ENCODE measurements around the gene LLGL1.

The LLGL1 gene

GRCh38 chr17:18254888-18255649 lies 29.6 kb downstream of the LLGL1 start:
- H3K4me3 ChIP-seq (ENCODE audit: control insufficient read depth in 1 of 7, extremely low read depth in 1 of 7, insufficient read depth in 4 of 7, low read depth in 2 of 7, low read length in 6 of 7), result no peak overlapping the region
- H3K27me3 ChIP-seq (replicated peaks in 2 of 5; ENCODE audit: control insufficient read depth in 4 of 5, insufficient read depth in 5 of 5, low read length in 4 of 5), result no peaks in the 10 kb centered on the region
- H3K36me3 ChIP-seq (ENCODE audit: control insufficient read depth in 4 of 4, insufficient read depth in 4 of 4, low read length in 3 of 4), result peaks cover 3 to 67% (median 56%) of the 10 kb centered on the region in 4 experiments
- no peak for DNase-seq
- H3K27ac ChIP-seq (ENCODE audit: insufficient read depth in 1 of 2, low read depth in 1 of 2, low read length in 2 of 2, poor library complexity in 1 of 2, severe bottlenecking in 2 of 2), result no peak overlapping the region
- ChIA-PET POLR2A (no interaction called here), CTCF (interaction anchor here (1.2 to 1.4 kb wide), 2 partner anchors 12 to 62 kb away, joined by 3 read pairs; no protein-coding TSS in a partner anchor)
- WGBS (ENCODE audit: insufficient coverage), result 100% methylated on average over 7 of the region's 8 CpGs
- peaks cover 3 to 24% (median 20%) of the 10 kb centered on the region in 4 experiments for H3K4me1 ChIP-seq (ENCODE audit: control extremely low read depth in 1 of 4, control insufficient read depth in 4 of 4, insufficient read depth in 4 of 4, low read length in 3 of 4)
- H3K9me3 ChIP-seq (ENCODE audit: control extremely low read depth in 1 of 5, control insufficient read depth in 4 of 5, insufficient read depth in 2 of 5, low read depth in 1 of 5, low read length in 4 of 5), result no peaks in the 10 kb centered on the region

- Histone ChIP-seq H3K9me3 (ENCODE audit: control extremely low read depth in 1 of 5, control insufficient read depth in 4 of 5, insufficient read depth in 2 of 5, low read depth in 1 of 5, low read length in 4 of 5) (no peaks in the 10 kb centered on the region), H3K27me3 (replicated peaks in 2 of 5; ENCODE audit: control insufficient read depth in 4 of 5, insufficient read depth in 5 of 5, low read length in 4 of 5) (no peaks in the 10 kb centered on the region), H3K4me1 (ENCODE audit: control extremely low read depth in 1 of 4, control insufficient read depth in 4 of 4, insufficient read depth in 4 of 4, low read length in 3 of 4) (peaks cover 3 to 32% (median 30%) of the 10 kb centered on the region in 4 experiments), H3K27ac (ENCODE audit: insufficient read depth in 1 of 2, low read depth in 1 of 2, low read length in 2 of 2, poor library complexity in 1 of 2, severe bottlenecking in 2 of 2) (no peak overlapping the region), H3K4me3 (ENCODE audit: control insufficient read depth in 1 of 7, extremely low read depth in 1 of 7, insufficient read depth in 4 of 7, low read depth in 2 of 7, low read length in 6 of 7) (no peak overlapping the region), H3K36me3 (ENCODE audit: control insufficient read depth in 4 of 4, insufficient read depth in 4 of 4, low read length in 3 of 4) (peaks cover 3 to 54% (median 46%) of the 10 kb centered on the region in 4 experiments)
- DNase-seq, result no peak
- POLR2A ChIA-PET, result no interaction called here
- CTCF ChIA-PET, result interaction anchor here (0.8 to 1.4 kb wide), 3 partner anchors 8 to 64 kb away, joined by 3 read pairs; no protein-coding TSS in a partner anchor
- 93% methylated on average over 8 of the region's 11 CpGs for WGBS (ENCODE audit: insufficient coverage)
Measured at GRCh38 chr17:18256351-18256750, 30.9 kb downstream of the LLGL1 start.

- 100% methylated on average over 6 of the region's 7 CpGs for WGBS (ENCODE audit: insufficient coverage)
- ChIA-PET CTCF (interaction anchor here (1.3 to 1.4 kb wide), 2 partner anchors 8 to 14 kb away, joined by 3 read pairs; no protein-coding TSS in a partner anchor), POLR2A (no interaction called here)
- H3K9me3 ChIP-seq (ENCODE audit: control extremely low read depth in 1 of 5, control insufficient read depth in 4 of 5, insufficient read depth in 2 of 5, low read depth in 1 of 5, low read length in 4 of 5), result no peaks in the 10 kb centered on the region
- no peak for DNase-seq
- H3K4me3 ChIP-seq (ENCODE audit: control insufficient read depth in 1 of 7, extremely low read depth in 1 of 7, insufficient read depth in 4 of 7, low read depth in 2 of 7, low read length in 6 of 7), result peak overlapping the region in 3 of 7 experiments; percentile 85 to 87 (median 86)
- peaks cover 3 to 50% (median 44%) of the 10 kb centered on the region in 4 experiments for H3K36me3 ChIP-seq (ENCODE audit: control insufficient read depth in 4 of 4, insufficient read depth in 4 of 4, low read length in 3 of 4)
- H3K27me3 ChIP-seq (replicated peaks in 2 of 5; ENCODE audit: control insufficient read depth in 4 of 5, insufficient read depth in 5 of 5, low read length in 4 of 5), result no peaks in the 10 kb centered on the region
- H3K27ac ChIP-seq (ENCODE audit: insufficient read depth in 1 of 2, low read depth in 1 of 2, low read length in 2 of 2, poor library complexity in 1 of 2, severe bottlenecking in 2 of 2), result peak overlapping the region in 1 of 2 experiments; percentile 55
- peaks cover 3 to 36% (median 34%) of the 10 kb centered on the region in 4 experiments for H3K4me1 ChIP-seq (ENCODE audit: control extremely low read depth in 1 of 4, control insufficient read depth in 4 of 4, insufficient read depth in 4 of 4, low read length in 3 of 4)
Measured at GRCh38 chr17:18256776-18257175, 31.3 kb downstream of the LLGL1 start.

- H3K4me3 ChIP-seq (ENCODE audit: control insufficient read depth in 1 of 7, extremely low read depth in 1 of 7, insufficient read depth in 4 of 7, low read depth in 2 of 7, low read length in 6 of 7), result peak overlapping the region; percentile 72 to 92 (median 86)
- H3K9me3 ChIP-seq (ENCODE audit: control extremely low read depth in 1 of 5, control insufficient read depth in 4 of 5, insufficient read depth in 2 of 5, low read depth in 1 of 5, low read length in 4 of 5), result no peaks in the 10 kb centered on the region
- 20% methylated on average over 14 of the region's 18 CpGs for WGBS (ENCODE audit: insufficient coverage)
- no peaks in the 10 kb centered on the region for H3K27me3 ChIP-seq (replicated peaks in 2 of 5; ENCODE audit: control insufficient read depth in 4 of 5, insufficient read depth in 5 of 5, low read length in 4 of 5)
- peak overlapping the region; percentile 77 to 87 for H3K27ac ChIP-seq (ENCODE audit: insufficient read depth in 1 of 2, low read depth in 1 of 2, low read length in 2 of 2, poor library complexity in 1 of 2, severe bottlenecking in 2 of 2)
- ChIA-PET CTCF (interaction anchor here (1.3 kb wide), 1 partner anchor 9 kb away, joined by 3 read pairs; no protein-coding TSS in a partner anchor), POLR2A (interaction anchor here (1.6 kb wide), 1 partner anchor 13 kb away, joined by 3 read pairs; no protein-coding TSS in a partner anchor)
- DNase-seq, result peak in 1 of 3 donors; percentile 30
- H3K4me1 ChIP-seq (ENCODE audit: control extremely low read depth in 1 of 4, control insufficient read depth in 4 of 4, insufficient read depth in 4 of 4, low read length in 3 of 4), result peaks cover 3 to 39% (median 37%) of the 10 kb centered on the region in 4 experiments
- H3K36me3 ChIP-seq (ENCODE audit: control insufficient read depth in 4 of 4, insufficient read depth in 4 of 4, low read length in 3 of 4), result peaks cover 3 to 44% (median 38%) of the 10 kb centered on the region in 4 experiments
Measured at GRCh38 chr17:18257268-18257981, 32.0 kb downstream of the LLGL1 start.

- ChIA-PET CTCF (no interaction called here), POLR2A (interaction anchor here (1.6 kb wide), 1 partner anchor 12 kb away, joined by 3 read pairs; no protein-coding TSS in a partner anchor)
- H3K4me3 ChIP-seq (ENCODE audit: control insufficient read depth in 1 of 7, extremely low read depth in 1 of 7, insufficient read depth in 4 of 7, low read depth in 2 of 7, low read length in 6 of 7), result peak overlapping the region; percentile 72 to 92 (median 86)
- peak overlapping the region; percentile 77 to 87 for H3K27ac ChIP-seq (ENCODE audit: insufficient read depth in 1 of 2, low read depth in 1 of 2, low read length in 2 of 2, poor library complexity in 1 of 2, severe bottlenecking in 2 of 2)
- 0% methylated on average over 9 of the region's 16 CpGs for WGBS (ENCODE audit: insufficient coverage)
- DNase-seq, result peak; percentile 39 to 76 (median 68)
- peaks cover 3 to 39% (median 37%) of the 10 kb centered on the region in 4 experiments for H3K4me1 ChIP-seq (ENCODE audit: control extremely low read depth in 1 of 4, control insufficient read depth in 4 of 4, insufficient read depth in 4 of 4, low read length in 3 of 4)
- H3K36me3 ChIP-seq (ENCODE audit: control insufficient read depth in 4 of 4, insufficient read depth in 4 of 4, low read length in 3 of 4), result peaks cover 3 to 40% (median 35%) of the 10 kb centered on the region in 4 experiments
- no peaks in the 10 kb centered on the region for H3K9me3 ChIP-seq (ENCODE audit: control extremely low read depth in 1 of 5, control insufficient read depth in 4 of 5, insufficient read depth in 2 of 5, low read depth in 1 of 5, low read length in 4 of 5)
- no peaks in the 10 kb centered on the region for H3K27me3 ChIP-seq (replicated peaks in 2 of 5; ENCODE audit: control insufficient read depth in 4 of 5, insufficient read depth in 5 of 5, low read length in 4 of 5)
Measured at GRCh38 chr17:18257982-18258355, 32.5 kb downstream of the LLGL1 start.

GRCh38 chr17:18258356-18259038 lies 33.1 kb downstream of the LLGL1 start, which contains the start of gene FLII:
FLII (minus strand) TSS chr17:18258738; CDS start chr17:18258690, 48 bp downstream.
- peaks cover 3 to 40% (median 32%) of the 10 kb centered on the region in 4 experiments for H3K36me3 ChIP-seq (ENCODE audit: control insufficient read depth in 4 of 4, insufficient read depth in 4 of 4, low read length in 3 of 4)
- H3K9me3 ChIP-seq (ENCODE audit: control extremely low read depth in 1 of 5, control insufficient read depth in 4 of 5, insufficient read depth in 2 of 5, low read depth in 1 of 5, low read length in 4 of 5), result no peaks in the 10 kb centered on the region
- H3K4me3 ChIP-seq (ENCODE audit: control insufficient read depth in 1 of 7, extremely low read depth in 1 of 7, insufficient read depth in 4 of 7, low read depth in 2 of 7, low read length in 6 of 7), result peak within 1 kb of the TSS; percentile 72 to 92 (median 86)
- peak in 2 of 3 donors; percentile 27 to 60 for DNase-seq
- H3K27me3 ChIP-seq (replicated peaks in 2 of 5; ENCODE audit: control insufficient read depth in 4 of 5, insufficient read depth in 5 of 5, low read length in 4 of 5), result no peaks in the 10 kb centered on the region
- peaks cover 3 to 39% (median 37%) of the 10 kb centered on the region in 4 experiments for H3K4me1 ChIP-seq (ENCODE audit: control extremely low read depth in 1 of 4, control insufficient read depth in 4 of 4, insufficient read depth in 4 of 4, low read length in 3 of 4)
- ChIA-PET CTCF (no interaction called here), POLR2A (interaction anchor here (0.9 to 1.6 kb wide), 2 partner anchors 12 to 54 kb away, joined by 3 read pairs; no protein-coding TSS in a partner anchor)
- 2% methylated on average over 56 of the region's 71 CpGs for WGBS (ENCODE audit: insufficient coverage)
- peak within 1 kb of the TSS; percentile 77 to 87 for H3K27ac ChIP-seq (ENCODE audit: insufficient read depth in 1 of 2, low read depth in 1 of 2, low read length in 2 of 2, poor library complexity in 1 of 2, severe bottlenecking in 2 of 2)
